Esophagus squamous epithelium (tissue), 5 donors: ENCODE measurements around the gene RGL2. TPM values are rescaled to one million over a fixed set of nuclear protein-coding genes. Genes with fewer than 3 reads are reported as not detected.

ENCODE experiments used
- DNase-seq: peaks from one replicate; lab custom pipeline; 2025; lab: John Stamatoyannopoulos, UW
- H3K27ac ChIP-seq, 4 donors: fragments of 200-600 bp; sonication (generic); one replicate each; pipeline ENCODE4 v1.5.1; 2016 to 2019; ENCODE audit warnings: mild to moderate bottlenecking in 1 of 4
- H3K27me3 ChIP-seq, 4 donors: fragments of 200-600 bp; sonication (generic); 1 replicate in 3 of 4; 2 replicates in 1 of 4; pipeline versions ENCODE4 v1.5.1 to v1.6.0; 2017 to 2021; ENCODE audit warnings: antibody characterized with exemption in 1 of 4
- H3K36me3 ChIP-seq, 3 donors: fragments of 200-600 bp; sonication (generic); one replicate each; pipeline ENCODE4 v1.5.1; 2016 to 2019
- H3K4me1 ChIP-seq, 3 donors: fragments of 200-600 bp; sonication (generic); one replicate each; pipeline ENCODE4 v1.5.1; 2017 to 2019
- H3K4me3 ChIP-seq, 4 donors: fragments of 200-600 bp; sonication (generic); 1 replicate in 3 of 4; 2 replicates in 1 of 4; pipeline ENCODE4 v1.5.1; 2016 to 2019; ENCODE audit warnings: mild to moderate bottlenecking in 2 of 4, moderate library complexity in 1 of 4
- H3K9me3 ChIP-seq, 3 donors: fragments of 200-600 bp; sonication (generic); one replicate each; pipeline ENCODE4 v1.5.1; 2016 to 2019
- POLR2A ChIP-seq, 4 donors: fragments of 450-650 bp; IDR thresholded peaks; one replicate each; pipeline ENCODE4 v1.6.1; 2017; ENCODE audit warnings: antibody characterized with exemption in 4 of 4, mild to moderate bottlenecking in 4 of 4, moderate library complexity in 3 of 4
- WGBS, 2 donors: methylation state at CpG; one replicate each; pipeline ENCODE4 v1.1.5; 2018; 5-methylcytosine and 5-hydroxymethylcytosine counted together
- intact Hi-C: fragments of 100-400 bp; cut with DNase I; formaldehyde crosslinking; loops from one replicate; pipeline ENCODE4 v1.15.0; 2022
- total RNA-seq, 4 donors: library from RNA; depleted of rRNA; stranded (reverse); fragments of >200 nt; gene quantifications; one replicate each; pipeline ENCODE4 v1.1.0, GENCODE V29; 2016
- TF ChIP-seq, protein P1 (sequence below), 6 experiments: fragments of 450-650 bp in 4 of 6; fragments of 200-600 bp in 2 of 6; sonication (generic) in 2 of 6; IDR thresholded peaks; one replicate each; pipeline ENCODE4 v1.5.1; 2016 to 2019; ENCODE audit warnings: antibody characterized with exemption in 6 of 6, mild to moderate bottlenecking in 4 of 6, moderate library complexity in 4 of 6
- donor health status: DM: yes; HTN: yes; CAD: no.

Gene RGL2
- total RNA-seq, 4 donors from 2014 or later, result 54.9 to 78.7 (median 63.2) TPM

DNA sequence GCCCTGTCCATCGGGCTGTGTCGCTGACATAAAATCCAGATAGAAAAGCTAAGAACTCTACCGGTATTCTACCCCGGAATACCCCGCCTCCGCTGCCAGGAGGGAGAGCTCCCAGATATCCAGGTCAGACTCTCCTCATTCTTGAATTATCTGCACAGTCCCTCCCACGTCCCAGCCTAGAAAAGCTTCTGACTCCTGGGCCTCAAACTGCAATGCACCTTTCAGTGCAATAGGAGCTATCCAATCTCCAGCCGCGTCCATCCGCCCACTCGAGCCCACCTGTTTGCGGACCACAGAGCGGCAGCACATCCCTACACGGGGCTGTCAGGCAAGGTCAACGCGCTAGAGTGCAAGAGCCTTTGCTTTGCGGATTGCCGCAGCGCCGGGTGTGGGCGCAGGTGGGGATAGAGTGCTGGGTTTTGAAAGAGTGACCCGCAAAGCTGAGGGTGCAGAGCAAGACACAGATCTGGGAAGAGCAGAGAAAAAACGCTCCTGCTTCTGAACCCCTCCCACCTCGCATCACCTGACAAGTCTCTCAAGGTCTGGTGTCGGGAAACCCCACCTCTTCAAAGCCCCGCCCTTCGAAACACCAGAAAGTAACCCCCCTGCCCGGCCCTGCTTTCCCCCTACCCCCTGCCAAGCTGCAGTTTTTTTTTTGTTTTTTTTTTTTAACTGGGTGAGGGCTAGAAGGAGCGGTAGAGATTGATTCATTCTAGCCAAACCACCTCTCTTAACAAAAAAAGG, 13.8 kb upstream of the RGL2 start:
- Histone ChIP-seq H3K27me3 (no peaks in the 10 kb centered on the region), H3K9me3 (no peaks in the 10 kb centered on the region), H3K4me3 (peak overlapping the region; percentile 72 to 81 (median 76)), H3K36me3 (peaks cover 0 to 44% (median 0%) of the 10 kb centered on the region in 3 donors), H3K4me1 (peaks cover 26 to 69% (median 44%) of the 10 kb centered on the region in 3 donors), H3K27ac (peak overlapping the region; percentile 91 to 99 (median 98))
- intact Hi-C loops, result no loop called here
- TF ChIP-seq, protein P1, sequence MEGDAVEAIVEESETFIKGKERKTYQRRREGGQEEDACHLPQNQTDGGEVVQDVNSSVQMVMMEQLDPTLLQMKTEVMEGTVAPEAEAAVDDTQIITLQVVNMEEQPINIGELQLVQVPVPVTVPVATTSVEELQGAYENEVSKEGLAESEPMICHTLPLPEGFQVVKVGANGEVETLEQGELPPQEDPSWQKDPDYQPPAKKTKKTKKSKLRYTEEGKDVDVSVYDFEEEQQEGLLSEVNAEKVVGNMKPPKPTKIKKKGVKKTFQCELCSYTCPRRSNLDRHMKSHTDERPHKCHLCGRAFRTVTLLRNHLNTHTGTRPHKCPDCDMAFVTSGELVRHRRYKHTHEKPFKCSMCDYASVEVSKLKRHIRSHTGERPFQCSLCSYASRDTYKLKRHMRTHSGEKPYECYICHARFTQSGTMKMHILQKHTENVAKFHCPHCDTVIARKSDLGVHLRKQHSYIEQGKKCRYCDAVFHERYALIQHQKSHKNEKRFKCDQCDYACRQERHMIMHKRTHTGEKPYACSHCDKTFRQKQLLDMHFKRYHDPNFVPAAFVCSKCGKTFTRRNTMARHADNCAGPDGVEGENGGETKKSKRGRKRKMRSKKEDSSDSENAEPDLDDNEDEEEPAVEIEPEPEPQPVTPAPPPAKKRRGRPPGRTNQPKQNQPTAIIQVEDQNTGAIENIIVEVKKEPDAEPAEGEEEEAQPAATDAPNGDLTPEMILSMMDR (IDR thresholded peaks at IDR 0.05), result no peak
- peak in 1 of 4 donors; percentile 43 for TF ChIP-seq POLR2A (IDR thresholded peaks at IDR 0.05)
- DNase-seq, result no peak
- 2 to 13% methylated on average over 12 to 15 of the region's 29 CpGs for WGBS, 2 donors

DNA sequence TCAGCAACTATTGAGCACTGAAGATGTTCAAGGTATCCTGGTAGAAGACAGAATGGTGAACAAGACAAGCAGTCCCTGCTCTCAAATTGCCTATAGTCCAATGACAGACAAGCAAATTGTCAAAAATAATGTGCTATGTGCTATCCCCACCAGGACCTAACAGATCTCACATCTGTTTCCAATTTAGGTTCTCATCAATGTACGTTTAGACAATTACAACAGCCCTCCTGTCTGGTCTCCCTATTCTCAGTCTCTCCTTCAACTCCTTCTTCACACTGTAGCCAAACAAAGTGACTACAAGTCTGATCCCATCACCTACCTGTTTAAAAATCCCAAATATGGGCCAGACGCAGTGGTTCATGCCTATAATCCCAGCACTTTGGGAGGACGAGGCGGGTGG, 7.6 kb upstream of the RGL2 start:
- Histone ChIP-seq H3K36me3 (peaks cover 11 to 85% (median 35%) of the 10 kb centered on the region in 3 donors), H3K4me3 (no peak overlapping the region), H3K27me3 (no peaks in the 10 kb centered on the region), H3K4me1 (peaks cover 0 to 49% (median 12%) of the 10 kb centered on the region in 3 donors), H3K27ac (no peak overlapping the region), H3K9me3 (no peaks in the 10 kb centered on the region)
- WGBS, 2 donors, result 35 to 67% methylated on average over 1 to 2 of the region's 4 CpGs
- TF ChIP-seq POLR2A (IDR thresholded peaks at IDR 0.05), result no peak
- TF ChIP-seq, protein P1 (IDR thresholded peaks at IDR 0.05), result no peak
- no peak for DNase-seq
- intact Hi-C loops, result no loop called here

DNA sequence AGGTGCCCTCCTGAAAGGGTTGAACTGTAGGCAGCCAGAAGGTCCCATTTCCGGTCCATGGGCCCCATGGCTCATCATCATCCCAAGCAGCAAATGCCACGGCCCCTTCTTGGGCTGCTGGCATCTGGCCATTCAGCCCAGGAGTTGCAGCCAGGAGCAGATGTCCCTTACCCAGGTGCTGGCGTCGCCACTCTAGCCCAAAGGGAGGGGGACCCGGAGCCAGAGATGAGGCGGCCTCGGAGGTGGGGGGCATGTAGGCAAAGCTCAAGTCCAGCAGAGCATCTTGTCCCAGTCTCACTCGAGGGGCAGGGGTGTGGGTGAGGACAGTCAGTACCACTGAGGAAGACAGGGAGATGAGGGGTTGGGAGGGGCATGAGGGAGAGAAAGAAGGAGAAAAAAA, 6.3 kb upstream of the RGL2 start:
- Histone ChIP-seq H3K4me1 (peaks cover 5 to 49% (median 13%) of the 10 kb centered on the region in 3 donors), H3K9me3 (no peaks in the 10 kb centered on the region), H3K36me3 (peaks cover 11 to 79% (median 35%) of the 10 kb centered on the region in 3 donors), H3K4me3 (no peak overlapping the region), H3K27ac (no peak overlapping the region), H3K27me3 (no peaks in the 10 kb centered on the region)
- intact Hi-C loops, result no loop called here
- 80 to 93% methylated on average over 1 to 3 of the region's 8 CpGs for WGBS, 2 donors
- no peak for DNase-seq
- TF ChIP-seq, protein P1 (IDR thresholded peaks at IDR 0.05), result no peak
- no peak for TF ChIP-seq POLR2A (IDR thresholded peaks at IDR 0.05)

DNA sequence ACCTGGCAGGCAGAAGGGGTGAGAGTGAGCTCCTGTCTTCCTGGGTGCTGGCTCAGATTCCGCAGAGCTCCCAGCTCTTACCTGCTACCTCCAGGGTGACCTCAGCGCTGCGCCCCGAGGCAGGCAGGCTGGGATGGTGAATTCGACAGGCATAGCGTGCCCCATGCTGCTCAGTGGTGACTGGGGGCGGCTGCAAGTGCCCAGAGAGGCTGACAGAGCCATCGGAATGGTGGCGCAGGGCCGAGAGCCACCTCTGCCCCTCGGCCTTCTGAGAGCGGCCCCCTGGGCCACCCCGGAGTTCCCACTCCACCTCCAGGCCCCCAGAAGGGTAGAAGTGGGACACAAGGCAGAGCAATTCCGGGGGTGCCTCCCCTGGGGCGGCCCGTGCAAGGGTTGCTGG, 5.5 kb upstream of the RGL2 start:
- Histone ChIP-seq H3K27ac (no peak overlapping the region), H3K4me1 (peaks cover 7 to 47% (median 16%) of the 10 kb centered on the region in 3 donors), H3K9me3 (no peaks in the 10 kb centered on the region), H3K36me3 (peaks cover 11 to 74% (median 35%) of the 10 kb centered on the region in 3 donors), H3K4me3 (no peak overlapping the region), H3K27me3 (no peaks in the 10 kb centered on the region)
- no peak for TF ChIP-seq POLR2A (IDR thresholded peaks at IDR 0.05)
- TF ChIP-seq, protein P1 (IDR thresholded peaks at IDR 0.05), result no peak
- intact Hi-C loops, result no loop called here
- 71% methylated on average over 4 of the region's 16 CpGs; no CpG with 5 or more reads in 1 of the 2 donors for WGBS, 2 donors
- DNase-seq, result no peak

DNA sequence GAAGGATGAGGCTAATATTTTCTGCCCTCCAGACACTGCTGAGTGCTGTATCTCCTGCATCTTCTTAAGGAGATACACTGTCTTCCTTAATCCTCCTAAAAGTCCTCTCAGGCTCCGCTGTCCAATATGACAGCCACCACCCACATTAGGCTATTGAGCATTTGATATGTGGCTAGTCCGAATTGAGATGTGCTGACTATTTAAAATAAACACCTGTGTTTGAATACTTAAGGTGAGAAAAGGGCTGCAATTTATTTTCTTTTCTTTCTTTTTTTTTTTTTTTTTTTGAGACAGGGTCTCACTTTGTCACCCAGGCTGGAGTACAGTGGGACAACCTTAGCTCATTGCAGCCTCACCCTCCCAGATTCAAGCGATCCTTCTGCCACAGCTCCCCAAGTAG, 3.1 kb upstream of the RGL2 start:
- H3K36me3 ChIP-seq, result peaks cover 11 to 61% (median 35%) of the 10 kb centered on the region in 3 donors
- H3K27me3 ChIP-seq, result no peaks in the 10 kb centered on the region
- WGBS, 2 donors, result 61 to 90% methylated on average over 3 of the region's 3 CpGs
- peaks cover 13 to 61% (median 25%) of the 10 kb centered on the region in 3 donors for H3K4me1 ChIP-seq
- intact Hi-C loops, result no loop called here
- H3K9me3 ChIP-seq, result no peaks in the 10 kb centered on the region
- H3K27ac ChIP-seq, result no peak overlapping the region
- no peak overlapping the region for H3K4me3 ChIP-seq
- no peak for DNase-seq
- TF ChIP-seq, protein P1 (IDR thresholded peaks at IDR 0.05), result no peak
